ENCODE results near the gene NPAS3.

NPAS3 gene

DNA sequence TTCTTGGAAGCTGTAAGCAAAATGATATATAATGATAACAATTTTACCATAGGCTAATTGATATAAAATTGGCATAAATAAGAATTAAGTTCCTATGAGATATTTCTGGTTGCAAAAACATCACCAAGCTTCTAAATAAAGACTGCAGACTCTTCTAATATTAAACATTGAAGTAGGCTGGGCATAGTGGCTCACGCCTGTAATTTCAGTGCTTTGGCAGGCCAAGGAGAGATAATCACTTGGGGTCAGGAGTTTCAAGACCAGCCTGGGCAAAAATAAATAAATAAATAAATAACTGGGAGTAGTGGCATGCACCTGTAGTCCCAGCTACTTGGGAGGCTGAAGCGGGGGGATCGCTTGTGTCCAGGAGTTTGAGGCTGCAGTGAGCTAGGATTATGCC lies 71.8 kb downstream of the NPAS3 start:
- H3K4me3 ChIP-seq (ENCODE audit: low read length), result no peak overlapping the region
- DNase-seq (ENCODE audit: low read depth), result no peak
- TF ChIP-seq CTCF (IDR thresholded peaks at IDR 0.05; ENCODE audit: insufficient read depth, low read depth, low read length, missing control alignments), result no peak

DNA sequence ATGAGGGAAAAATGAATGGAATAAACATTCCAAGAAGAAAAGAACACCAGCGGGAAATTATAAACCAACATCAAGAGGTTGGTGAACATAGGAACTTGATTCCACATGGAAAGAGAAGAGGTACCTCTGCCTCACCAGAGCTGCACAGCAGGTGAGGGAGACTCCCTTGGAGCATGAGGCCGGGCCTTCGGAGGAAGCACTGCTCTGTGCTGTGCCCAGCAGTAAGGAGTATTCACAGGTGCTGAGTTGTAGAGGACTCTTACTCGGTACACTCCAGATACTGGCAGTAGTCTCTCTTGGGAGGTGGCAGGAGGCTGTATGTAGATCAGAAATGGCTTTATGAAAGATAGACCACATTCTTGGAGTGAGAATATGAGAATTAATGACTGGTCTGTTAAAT lies 76.0 kb downstream of the NPAS3 start:
- no peak for DNase-seq (ENCODE audit: low read depth)
- TF ChIP-seq CTCF (IDR thresholded peaks at IDR 0.05; ENCODE audit: insufficient read depth, low read depth, low read length, missing control alignments), result no peak
- H3K4me3 ChIP-seq (ENCODE audit: low read length), result no peak overlapping the region

DNA sequence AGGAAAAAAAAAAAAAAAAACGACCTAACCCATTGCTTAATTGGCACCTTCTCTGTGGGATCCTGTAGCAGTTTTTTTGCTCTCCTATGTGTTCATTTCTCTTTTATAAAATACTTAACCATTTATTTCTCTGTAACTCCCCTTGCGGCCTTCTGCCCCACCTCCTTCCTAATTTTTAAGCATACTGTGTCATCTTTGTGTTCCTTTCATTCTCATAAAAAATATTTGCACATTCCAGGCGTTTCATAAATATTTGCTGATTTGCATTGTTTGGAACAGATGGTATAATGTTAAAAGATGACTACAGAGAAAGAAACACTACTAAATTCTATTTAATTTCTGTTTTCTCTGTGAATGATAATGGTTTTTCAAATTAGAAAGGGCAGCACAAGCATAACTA lies 77.9 kb downstream of the NPAS3 start:
- DNase-seq (ENCODE audit: low read depth), result no peak
- no peak for TF ChIP-seq CTCF (IDR thresholded peaks at IDR 0.05; ENCODE audit: insufficient read depth, low read depth, low read length, missing control alignments)
- no peak overlapping the region for H3K4me3 ChIP-seq (ENCODE audit: low read length)

DNA sequence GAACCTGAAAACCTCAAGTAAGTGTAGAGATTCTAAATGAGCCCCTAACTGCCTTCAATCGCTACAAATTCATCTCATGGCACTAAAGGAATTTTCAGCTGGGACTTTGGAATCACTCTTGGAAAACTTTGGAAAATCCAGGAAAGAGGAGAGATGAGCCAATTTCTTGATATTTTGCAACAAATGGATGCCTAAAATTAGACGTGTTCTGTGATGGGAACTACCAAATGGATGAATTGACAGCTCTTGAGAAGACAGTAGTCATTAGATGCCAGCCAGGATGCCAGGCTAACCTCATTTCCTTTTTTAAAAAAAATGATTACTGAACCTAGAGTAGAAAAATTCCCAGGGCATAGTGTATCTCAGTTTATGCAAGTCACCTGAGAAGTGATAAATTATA lies 78.3 kb downstream of the NPAS3 start:
- no peak for DNase-seq (ENCODE audit: low read depth)
- H3K4me3 ChIP-seq (ENCODE audit: low read length), result no peak overlapping the region
- no peak for TF ChIP-seq CTCF (IDR thresholded peaks at IDR 0.05; ENCODE audit: insufficient read depth, low read depth, low read length, missing control alignments)

GRCh38 chr14:33019346-33019745 lies 80.7 kb downstream of the NPAS3 start:
- no peak for TF ChIP-seq CTCF (IDR thresholded peaks at IDR 0.05; ENCODE audit: insufficient read depth, low read depth, low read length, missing control alignments)
- H3K4me3 ChIP-seq (ENCODE audit: low read length), result no peak overlapping the region
- DNase-seq (ENCODE audit: low read depth), result no peak

DNA sequence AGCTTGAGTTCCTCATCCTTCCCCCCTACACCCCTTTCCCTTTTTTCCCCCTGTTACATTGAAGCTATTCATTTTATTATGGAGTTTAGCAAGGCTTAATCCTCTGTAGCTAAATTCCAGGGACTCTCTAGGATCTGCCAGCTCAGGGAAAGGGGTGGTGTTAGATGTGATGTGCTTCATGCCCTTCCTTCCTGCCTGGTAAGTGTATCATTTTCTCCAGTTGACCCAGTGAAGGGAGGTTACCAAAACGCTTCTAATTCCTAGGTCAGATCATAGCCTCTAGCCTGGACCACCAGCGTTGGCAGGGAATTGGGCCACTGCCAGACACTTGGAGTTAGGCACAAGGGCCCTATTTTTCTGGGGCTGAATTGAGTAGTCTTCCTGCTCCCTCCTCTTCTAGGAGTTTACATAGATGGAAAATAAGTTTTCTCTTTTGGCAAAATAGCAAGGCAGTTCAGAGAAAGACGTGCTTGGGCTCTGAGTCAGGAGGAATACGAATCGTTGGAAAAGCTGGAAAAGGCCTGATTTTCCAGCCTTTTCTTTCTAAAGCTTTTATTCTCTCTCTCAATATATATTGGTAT lies 88.3 kb downstream of the NPAS3 start:
- H3K4me3 ChIP-seq (ENCODE audit: low read length), result no peak overlapping the region
- no peak for DNase-seq (ENCODE audit: low read depth)
- no peak for TF ChIP-seq CTCF (IDR thresholded peaks at IDR 0.05; ENCODE audit: insufficient read depth, low read depth, low read length, missing control alignments)

DNA sequence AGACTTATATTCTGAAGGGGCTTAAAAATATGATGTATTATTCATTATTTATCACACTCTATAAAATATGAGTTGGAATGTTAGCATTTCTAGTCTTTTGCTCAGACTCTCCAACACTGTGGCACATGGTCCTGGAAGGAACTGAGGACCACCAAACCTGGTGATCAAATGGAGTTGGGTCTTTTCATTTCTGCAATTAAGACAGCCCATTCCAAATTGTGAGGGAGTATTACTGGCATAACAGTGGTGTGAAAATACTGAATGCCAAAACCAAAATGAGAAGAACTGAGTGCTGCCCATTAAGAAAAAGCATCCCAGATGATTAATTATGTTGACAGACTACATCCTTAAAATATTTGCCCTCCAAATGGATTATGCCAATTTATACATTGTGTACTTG lies 90.8 kb downstream of the NPAS3 start:
- no peak overlapping the region for H3K4me3 ChIP-seq (ENCODE audit: low read length)
- no peak for DNase-seq (ENCODE audit: low read depth)
- TF ChIP-seq CTCF (IDR thresholded peaks at IDR 0.05; ENCODE audit: insufficient read depth, low read depth, low read length, missing control alignments), result no peak

Measured in epithelial cell of esophagus (primary cell).